A673 (cell line): Measurements from ENCODE around the gene CNIH3.

Experiments
- CTCF ChIP-seq: fragments of 300-800, 200-600 bp; sonication (generic); conservative IDR thresholded peaks from 2 replicates; pipeline ENCODE4 v1.5.1; 2017; ENCODE audit warnings: low read depth, mild to moderate bottlenecking, antibody characterized with exemption, low read length, moderate library complexity, mixed read lengths
- EZH2 ChIP-seq: fragments of 200-600 bp; sonication (generic); IDR thresholded peaks from 2 replicates; pipeline ENCODE4 v1.6.1; 2017; ENCODE audit warnings: borderline replicate concordance, low read depth, mild to moderate bottlenecking, mixed read lengths, antibody characterized with exemption, low read length; ENCODE audit not compliant: poor library complexity, severe bottlenecking

GRCh38 chr1:224711876-224712275 is 95.8 kb downstream of the CNIH3 start:
- TF ChIP-seq EZH2, result no peak
- no peak for TF ChIP-seq CTCF
